Endothelial cell of umbilical vein (primary cell): ENCODE results near the gene USP34. TPM values are rescaled to one million over a fixed set of nuclear protein-coding genes. Genes with fewer than 3 reads are reported as not detected.

Experiments
- BruUV-seq: library from RNA; stranded (reverse); fragments of 400-500 nt; replicated peaks from 2 replicates; lab custom pipeline; 2021; lab: Mats Ljungman, UMichigan
- CTCF ChIA-PET: fragments of 300-600, 350-600 bp; sonication (Branson Sonifier 250); formaldehyde crosslinking; loops from one replicate; lab custom pipeline; 2021; ENCODE audit warnings: antibody characterized with exemption, inconsistent platforms; lab: Charles Lee
- POLR2A ChIA-PET: fragments of 300-600, 350-600 bp; sonication (Branson Sonifier 250); formaldehyde crosslinking; loops from one replicate; lab custom pipeline; 2021; ENCODE audit warnings: antibody characterized with exemption, inconsistent platforms; lab: Charles Lee
- DNase-seq: peaks from one replicate; pipeline ENCODE4 v3.0.0-alpha.2; 2011; ENCODE audit warnings: low read depth, low spot score
- FAIRE-seq: peaks from 2 replicates; lab custom pipeline; 2011; peaks lifted over from hg19 to GRCh38; lab: Jason Lieb, UNC
- H2AFZ ChIP-seq: 2 replicates; pipeline ENCODE4 v1.6.0; 2012; ENCODE audit warnings: low read depth, low read length, control low read depth, inconsistent platforms
- H3K27ac ChIP-seq: 2 replicates; pipeline ENCODE4 v1.5.1; 2011; ENCODE audit warnings: low read depth, mild to moderate bottlenecking, control low read depth, low read length, moderate library complexity; ENCODE audit not compliant: insufficient read depth
- H3K27me3 ChIP-seq, 2 experiments: 2 replicates each; pipeline versions ENCODE4 v1.6.0 to v1.6.1; 2011; ENCODE audit warnings: low read length in 2 of 2, mixed read lengths in 1 of 2; ENCODE audit not compliant: control insufficient read depth in 2 of 2, insufficient read depth in 2 of 2
- H3K36me3 ChIP-seq, 2 experiments: 2 replicates in 1 of 2; 3 replicates in 1 of 2; pipeline ENCODE4 v1.5.1; 2011; ENCODE audit warnings: low read length in 2 of 2, mild to moderate bottlenecking in 1 of 2, moderate library complexity in 1 of 2; ENCODE audit not compliant: control insufficient read depth in 2 of 2, insufficient read depth in 2 of 2; ENCODE audit errors: extremely low read depth in 1 of 2
- H3K4me1 ChIP-seq: 3 replicates; pipeline ENCODE4 v1.5.1; 2011; ENCODE audit warnings: mild to moderate bottlenecking, low read length; ENCODE audit not compliant: control insufficient read depth, insufficient read depth; ENCODE audit errors: extremely low read depth
- H3K4me2 ChIP-seq: 2 replicates; pipeline ENCODE4 v1.6.1; 2011; ENCODE audit warnings: low read length, control low read depth, mixed read lengths; ENCODE audit not compliant: insufficient read depth
- H3K4me3 ChIP-seq, 3 experiments: fragments of 200-600 bp in 1 of 3; sonication (generic), shearing (Covaris generic) in 1 of 3; replicated peaks in 1 of 3; 2 replicates each; pipeline ENCODE4 v1.5.1; 2011 to 2016; ENCODE audit warnings: control low read depth in 3 of 3, low read length in 3 of 3, mild to moderate bottlenecking in 2 of 3, inconsistent platforms in 1 of 3, low read depth in 1 of 3, moderate library complexity in 1 of 3; ENCODE audit not compliant: insufficient read depth in 1 of 3
- H3K79me2 ChIP-seq: 2 replicates; pipeline ENCODE4 v1.6.0; 2012; ENCODE audit warnings: low read length, inconsistent platforms; ENCODE audit not compliant: control insufficient read depth, insufficient read depth
- H3K9ac ChIP-seq: replicated peaks from 2 replicates; pipeline ENCODE3; 2011; ENCODE audit warnings: low read length, control low read depth; ENCODE audit not compliant: insufficient read depth; ENCODE audit errors: extremely low read depth
- H3K9me1 ChIP-seq: replicated peaks from 3 replicates; pipeline ENCODE4 v1.6.0; 2011; ENCODE audit warnings: mild to moderate bottlenecking, low read length; ENCODE audit not compliant: control insufficient read depth, insufficient read depth; ENCODE audit errors: extremely low read depth
- H3K9me3 ChIP-seq: replicated peaks from 2 replicates; pipeline ENCODE4 v1.5.1; 2012; ENCODE audit warnings: low read length, inconsistent platforms; ENCODE audit not compliant: control insufficient read depth, insufficient read depth
- H4K20me1 ChIP-seq: replicated peaks from 2 replicates; pipeline ENCODE3; 2011; ENCODE audit warnings: mild to moderate bottlenecking, low read length; ENCODE audit not compliant: control insufficient read depth, insufficient read depth; ENCODE audit errors: extremely low read depth
- CTCF ChIP-seq, 2 donors: IDR thresholded peaks; 1 replicate in 1 of 2; 2 replicates in 1 of 2; pipeline ENCODE4 v1.5.1; 2011; ENCODE audit warnings: low read length in 2 of 2, mild to moderate bottlenecking in 2 of 2, moderate library complexity in 2 of 2, control low read depth in 1 of 2, inconsistent platforms in 1 of 2, low read depth in 1 of 2; ENCODE audit not compliant: insufficient read depth in 1 of 2; ENCODE audit errors: extremely low read depth in 1 of 2
- EZH2 ChIP-seq: IDR thresholded peaks from 2 replicates; pipeline ENCODE4 v1.6.1; 2012; ENCODE audit warnings: borderline replicate concordance, low read depth, mild to moderate bottlenecking, moderate library complexity, low read length, inconsistent platforms; ENCODE audit not compliant: severe bottlenecking
- FOS ChIP-seq: IDR thresholded peaks from 2 replicates; pipeline ENCODE4 v1.6.1; 2011; ENCODE audit warnings: mild to moderate bottlenecking, low read length, moderate library complexity, borderline replicate concordance; ENCODE audit not compliant: insufficient read depth
- GATA2 ChIP-seq: IDR thresholded peaks from 2 replicates; pipeline ENCODE4 v1.7.0; 2011; ENCODE audit warnings: low read depth, mild to moderate bottlenecking, moderate library complexity, mixed read lengths, low read length; ENCODE audit not compliant: insufficient read length, insufficient read depth
- JUN ChIP-seq: IDR thresholded peaks from 2 replicates; pipeline ENCODE4 v1.6.1; 2011; ENCODE audit warnings: borderline replicate concordance, low read depth; ENCODE audit not compliant: insufficient read length, insufficient read depth
- MAX ChIP-seq: IDR thresholded peaks from 2 replicates; pipeline ENCODE4 v1.6.1; 2011; ENCODE audit not compliant: insufficient read depth, insufficient read length
- MYC ChIP-seq: IDR thresholded peaks from one replicate; pipeline ENCODE4 v1.6.1; 2011; ENCODE audit warnings: mild to moderate bottlenecking, low read depth, low read length
- POLR2A ChIP-seq: IDR thresholded peaks from 2 replicates; pipeline ENCODE4 v1.6.1; 2012; ENCODE audit warnings: low read depth, mild to moderate bottlenecking, control low read depth, low read length
- POLR2AphosphoS5 ChIP-seq: IDR thresholded peaks from 2 replicates; pipeline ENCODE4 v1.6.1; 2012; ENCODE audit warnings: low read depth, mild to moderate bottlenecking, control low read depth, low read length, moderate library complexity; ENCODE audit not compliant: insufficient read depth
- dilution Hi-C: fragments of 300-500 bp; cut with MboI; formaldehyde crosslinking; loops from one replicate; pipeline ENCODE4 v1.15.0; 2019; ENCODE audit warnings: low sequenced_read_pairs; ENCODE audit not compliant: extremely low pct_ligation_motif_present
- intact Hi-C: fragments of 100-400 bp; cut with micrococcal nuclease; formaldehyde crosslinking; loops from one replicate; pipeline ENCODE4 v1.10.0; 2022
- polyA plus RNA-seq, 4 experiments: library from polyadenylated mRNA; depleted of rRNA in 3 of 4; stranded (reverse) in 3 of 4; unstranded in 1 of 4; fragments of >200 nt; gene quantifications; 2 replicates each; pipeline versions ENCODE4 v1.2.1 to v1.2.3, GENCODE V29; 2011 to 2012; ENCODE audit warnings: missing spikeins in 1 of 4
- total RNA-seq: library from RNA; stranded (reverse); gene quantifications from 2 replicates; pipeline ENCODE4 v1.2.3, GENCODE V29; 2021

USP34 gene
- total and polyA plus RNA-seq, 2 donors (not counting 3 experiments of a cell fraction or from before 2014, with no cell fraction given) = 46.3 to 96.9 TPM

- H3K9me3 ChIP-seq = no peaks in the 10 kb centered on the region
- dilution Hi-C loops (no loop called here), intact Hi-C loops (no loop called here)
- H3K4me3 ChIP-seq = no peak overlapping the region
- no TSS peak for BruUV-seq
- no peaks in the 10 kb centered on the region for H3K4me1 ChIP-seq
- ChIA-PET POLR2A (no interaction called here), CTCF (interaction anchor here (1.0 to 1.1 kb wide), 3 partner anchors 9 to 16 kb away, joined by 3 to 5 read pairs (median 4); no protein-coding TSS in a partner anchor)
- H3K4me2 ChIP-seq = no peak overlapping the region
- H2AFZ ChIP-seq = no peak overlapping the region
- DNase-seq = no peak
- peaks cover 93% of the 10 kb centered on the region for H3K79me2 ChIP-seq
- no peak overlapping the region for H3K27ac ChIP-seq
- no peak for FAIRE-seq
- no peaks in the 10 kb centered on the region for H3K9me1 ChIP-seq
- no peak overlapping the region for H3K9ac ChIP-seq
- no peaks in the 10 kb centered on the region for H3K27me3 ChIP-seq
- H3K36me3 ChIP-seq = no peaks in the 10 kb centered on the region
- TF ChIP-seq GATA2 (no peak), EZH2 (no peak), POLR2A (no peak), CTCF (IDR thresholded peaks at IDR 0.05; ENCODE audit: extremely low read depth in 1 of 2, insufficient read depth in 1 of 2, low read depth in 1 of 2, low read length in 2 of 2) (no peak), JUN (no peak), MAX (no peak), FOS (no peak), MYC (no peak), POLR2AphosphoS5 (no peak)
- H4K20me1 ChIP-seq = peaks cover 4% of the 10 kb centered on the region
These were observed 33.7 kb downstream of the USP34 start for GRCh38 chr2:61437170-61437569.
